ENCODE measurements around the gene MAST2. TPM values are rescaled to one million over a fixed set of nuclear protein-coding genes. Genes with fewer than 3 reads are reported as not detected.
"Not testable (repeated sequence)": the region's sequence is repeated elsewhere in the genome, so short reads cannot be mapped to it uniquely, and the experiment has no call there.

MAST2 gene
- polyA plus RNA-seq, 2 donors = 10.8 to 17.4 TPM

- 84 to 85% methylated on average over 4 of the region's 4 CpGs for WGBS, 2 donors
- H3K36me3 ChIP-seq (ENCODE audit: control insufficient read depth in 2 of 2, insufficient read depth in 2 of 2, low read length in 1 of 2) = no peaks in the 10 kb centered on the region
- no peak overlapping the region for H3K4me3 ChIP-seq (ENCODE audit: low read depth in 1 of 2, low read length in 2 of 2)
- no peak overlapping the region for H3K27ac ChIP-seq (ENCODE audit: low read depth in 2 of 2, low read length in 1 of 2)
- no peaks in the 10 kb centered on the region for H3K9me3 ChIP-seq (ENCODE audit: control insufficient read depth in 2 of 2, insufficient read depth in 1 of 2, low read depth in 1 of 2, low read length in 1 of 2)
- no peaks in the 10 kb centered on the region for H3K27me3 ChIP-seq (ENCODE audit: control insufficient read depth in 1 of 2, insufficient read depth in 2 of 2, low read length in 2 of 2)
- no peaks in the 10 kb centered on the region for H3K4me1 ChIP-seq (ENCODE audit: control insufficient read depth in 2 of 2, insufficient read depth in 2 of 2, low read length in 1 of 2)
Observed at GRCh38 chr1:45787905-45788304, 15.5 kb upstream of the MAST2 start.

DNA sequence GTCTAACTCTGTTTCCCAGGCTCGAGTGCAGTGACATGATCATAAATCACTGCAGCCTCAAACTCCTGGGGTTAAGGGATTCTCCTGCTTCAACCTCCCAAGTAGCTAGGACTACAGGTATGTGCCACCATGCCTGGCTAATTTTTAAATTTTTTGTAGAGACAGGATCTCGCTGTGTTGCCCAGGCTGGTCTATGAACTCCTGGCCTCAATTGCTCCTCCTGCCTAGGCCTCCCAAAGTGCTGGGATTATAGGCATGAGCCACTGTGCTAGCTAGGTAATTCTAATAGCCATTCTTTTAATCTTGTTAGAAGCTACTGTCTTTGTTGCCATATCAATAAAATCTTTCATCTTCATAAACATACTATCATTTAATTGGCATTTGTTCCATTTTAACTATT lies 13.8 kb upstream of the MAST2 start:
- no peaks in the 10 kb centered on the region for H3K4me1 ChIP-seq (ENCODE audit: control insufficient read depth in 2 of 2, insufficient read depth in 2 of 2, low read length in 1 of 2)
- 60 to 67% methylated on average over 2 of the region's 2 CpGs for WGBS, 2 donors
- H3K4me3 ChIP-seq (ENCODE audit: low read depth in 1 of 2, low read length in 2 of 2) = no peak overlapping the region
- H3K27ac ChIP-seq (ENCODE audit: low read depth in 2 of 2, low read length in 1 of 2) = no peak overlapping the region
- H3K9me3 ChIP-seq (ENCODE audit: control insufficient read depth in 2 of 2, insufficient read depth in 1 of 2, low read depth in 1 of 2, low read length in 1 of 2) = no peaks in the 10 kb centered on the region
- H3K27me3 ChIP-seq (ENCODE audit: control insufficient read depth in 1 of 2, insufficient read depth in 2 of 2, low read length in 2 of 2) = no peaks in the 10 kb centered on the region
- H3K36me3 ChIP-seq (ENCODE audit: control insufficient read depth in 2 of 2, insufficient read depth in 2 of 2, low read length in 1 of 2) = no peaks in the 10 kb centered on the region

GRCh38 chr1:45792744-45793143 lies 10.7 kb upstream of the MAST2 start:
- H3K9me3 ChIP-seq (ENCODE audit: control insufficient read depth in 2 of 2, insufficient read depth in 1 of 2, low read depth in 1 of 2, low read length in 1 of 2) = no peaks in the 10 kb centered on the region
- H3K27ac ChIP-seq (ENCODE audit: low read depth in 2 of 2, low read length in 1 of 2) = no peak overlapping the region
- H3K4me1 ChIP-seq (ENCODE audit: control insufficient read depth in 2 of 2, insufficient read depth in 2 of 2, low read length in 1 of 2) = no peaks in the 10 kb centered on the region
- WGBS, 2 donors = 89 to 92% methylated on average over 4 of the region's 4 CpGs
- H3K4me3 ChIP-seq (ENCODE audit: low read depth in 1 of 2, low read length in 2 of 2) = no peak overlapping the region
- H3K36me3 ChIP-seq (ENCODE audit: control insufficient read depth in 2 of 2, insufficient read depth in 2 of 2, low read length in 1 of 2) = no peaks in the 10 kb centered on the region
- H3K27me3 ChIP-seq (ENCODE audit: control insufficient read depth in 1 of 2, insufficient read depth in 2 of 2, low read length in 2 of 2) = no peaks in the 10 kb centered on the region

DNA sequence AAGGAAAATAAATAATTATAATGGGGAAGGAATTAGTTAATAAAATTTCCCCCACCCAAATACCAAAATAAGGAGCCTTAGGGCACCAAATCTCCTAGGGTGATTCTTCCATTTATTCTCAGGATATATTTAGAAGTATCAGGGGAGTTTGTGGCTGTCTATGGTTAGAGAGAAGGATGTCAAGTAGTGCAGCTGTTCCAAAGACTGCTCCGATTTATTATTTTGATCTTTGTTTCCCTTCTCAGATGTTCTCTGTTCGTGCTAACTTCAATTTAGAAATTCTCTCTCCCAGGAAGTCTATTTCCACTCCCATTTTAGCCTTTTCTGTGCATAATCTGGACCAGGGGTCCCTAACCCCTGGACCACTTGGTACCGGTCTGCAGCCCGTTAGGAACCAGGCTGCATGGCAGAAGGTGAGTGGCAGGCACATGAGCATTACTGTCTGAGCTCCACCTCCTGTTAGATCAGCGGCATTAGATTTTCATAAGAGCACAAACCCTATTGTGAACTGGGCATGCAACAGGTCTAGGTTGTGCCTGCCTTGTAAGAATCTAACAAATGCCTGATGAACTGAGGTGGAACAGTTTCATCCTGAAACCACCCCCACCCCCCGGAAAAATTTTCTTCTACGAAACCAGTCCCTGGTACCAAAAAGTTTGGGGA lies 9.3 kb upstream of the MAST2 start:
- Histone ChIP-seq H3K27me3 (ENCODE audit: control insufficient read depth in 1 of 2, insufficient read depth in 2 of 2, low read length in 2 of 2) (no peaks in the 10 kb centered on the region), H3K9me3 (ENCODE audit: control insufficient read depth in 2 of 2, insufficient read depth in 1 of 2, low read depth in 1 of 2, low read length in 1 of 2) (no peaks in the 10 kb centered on the region), H3K36me3 (ENCODE audit: control insufficient read depth in 2 of 2, insufficient read depth in 2 of 2, low read length in 1 of 2) (no peaks in the 10 kb centered on the region), H3K4me3 (ENCODE audit: low read depth in 1 of 2, low read length in 2 of 2) (no peak overlapping the region), H3K4me1 (ENCODE audit: control insufficient read depth in 2 of 2, insufficient read depth in 2 of 2, low read length in 1 of 2) (no peaks in the 10 kb centered on the region), H3K27ac (ENCODE audit: low read depth in 2 of 2, low read length in 1 of 2) (no peak overlapping the region)
- WGBS, 2 donors = 51 to 55% methylated on average over 7 of the region's 7 CpGs

DNA sequence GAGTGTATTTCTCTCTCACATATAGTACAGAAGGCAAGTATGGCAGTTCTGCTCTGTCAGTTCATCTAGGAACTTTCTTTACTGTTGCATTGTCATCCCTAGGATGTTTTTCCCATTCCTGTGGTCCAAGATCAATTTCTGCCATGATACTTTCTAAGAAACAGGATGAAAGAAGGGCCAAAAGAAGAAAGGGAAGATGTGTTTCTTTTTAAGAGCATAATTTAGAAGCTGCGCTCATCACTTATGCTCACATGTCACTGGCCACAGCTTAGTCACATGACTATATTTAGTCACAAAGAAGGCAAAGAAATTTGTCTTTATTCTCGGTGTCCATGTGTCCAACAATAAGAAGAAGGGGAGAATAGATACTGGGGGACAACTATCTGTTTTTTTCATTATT lies 7.0 kb upstream of the MAST2 start:
- no peaks in the 10 kb centered on the region for H3K36me3 ChIP-seq (ENCODE audit: control insufficient read depth in 2 of 2, insufficient read depth in 2 of 2, low read length in 1 of 2)
- 70 to 90% methylated on average over 2 of the region's 2 CpGs for WGBS, 2 donors
- H3K9me3 ChIP-seq (ENCODE audit: control insufficient read depth in 2 of 2, insufficient read depth in 1 of 2, low read depth in 1 of 2, low read length in 1 of 2) = no peaks in the 10 kb centered on the region

DNA sequence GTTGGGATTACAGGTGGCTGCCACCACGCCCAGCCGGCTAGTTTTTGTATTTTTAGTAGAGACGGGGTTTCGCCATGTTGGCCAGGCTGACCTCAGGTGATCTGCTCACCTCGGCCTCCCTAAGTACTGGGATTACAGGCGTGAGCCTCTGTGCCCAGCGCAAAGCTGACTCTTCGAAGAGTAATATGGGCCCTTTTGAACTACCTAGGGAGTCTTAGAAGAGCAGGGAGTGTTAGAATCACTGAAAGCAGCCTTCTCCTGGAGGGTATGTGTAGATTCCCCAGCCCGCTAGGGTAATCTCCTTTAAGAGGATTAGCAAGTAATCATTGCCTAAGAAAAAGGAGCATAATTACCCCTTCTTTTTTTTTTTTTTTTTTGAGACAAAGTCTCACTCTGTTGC lies 6.5 kb upstream of the MAST2 start:
- 91% methylated on average over 9 of the region's 9 CpGs for WGBS, 2 donors
- Histone ChIP-seq H3K4me1 (ENCODE audit: control insufficient read depth in 2 of 2, insufficient read depth in 2 of 2, low read length in 1 of 2) (no peaks in the 10 kb centered on the region), H3K4me3 (ENCODE audit: low read depth in 1 of 2, low read length in 2 of 2) (no peak overlapping the region), H3K27ac (ENCODE audit: low read depth in 2 of 2, low read length in 1 of 2) (no peak overlapping the region), H3K9me3 (ENCODE audit: control insufficient read depth in 2 of 2, insufficient read depth in 1 of 2, low read depth in 1 of 2, low read length in 1 of 2) (no peaks in the 10 kb centered on the region), H3K36me3 (ENCODE audit: control insufficient read depth in 2 of 2, insufficient read depth in 2 of 2, low read length in 1 of 2) (no peaks in the 10 kb centered on the region), H3K27me3 (ENCODE audit: control insufficient read depth in 1 of 2, insufficient read depth in 2 of 2, low read length in 2 of 2) (no peaks in the 10 kb centered on the region)

More for the DNA sequence above, 7.0 kb upstream of the MAST2 start:
- no peaks in the 10 kb centered on the region for H3K4me1 ChIP-seq (ENCODE audit: control insufficient read depth in 2 of 2, insufficient read depth in 2 of 2, low read length in 1 of 2)
- H3K27me3 ChIP-seq (ENCODE audit: control insufficient read depth in 1 of 2, insufficient read depth in 2 of 2, low read length in 2 of 2) = no peaks in the 10 kb centered on the region
- no peak overlapping the region for H3K27ac ChIP-seq (ENCODE audit: low read depth in 2 of 2, low read length in 1 of 2)
- H3K4me3 ChIP-seq (ENCODE audit: low read depth in 1 of 2, low read length in 2 of 2) = no peak overlapping the region

DNA sequence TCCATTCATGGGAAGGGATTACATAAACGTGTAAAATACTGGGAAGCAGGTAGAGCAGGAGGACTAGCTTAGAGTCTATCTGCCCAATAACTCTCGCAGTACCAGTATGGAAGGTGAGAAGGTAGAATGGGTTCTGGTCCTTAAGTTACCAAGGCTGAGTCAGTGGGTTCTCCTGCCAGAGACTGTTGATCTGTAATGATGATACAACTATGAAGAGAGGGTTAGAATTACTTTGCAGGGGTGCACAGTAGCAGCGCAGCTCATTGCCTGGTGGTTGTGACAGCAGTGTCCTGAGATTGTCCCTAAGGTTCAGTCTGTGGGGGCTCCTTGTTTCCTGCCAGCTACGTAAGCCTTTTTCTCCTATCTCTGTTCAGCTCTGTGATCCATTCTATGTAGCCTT lies 2.5 kb upstream of the MAST2 start:
- Histone ChIP-seq H3K36me3 (ENCODE audit: control insufficient read depth in 2 of 2, insufficient read depth in 2 of 2, low read length in 1 of 2) (no peaks in the 10 kb centered on the region), H3K27ac (ENCODE audit: low read depth in 2 of 2, low read length in 1 of 2) (no peak overlapping the region), H3K4me1 (ENCODE audit: control insufficient read depth in 2 of 2, insufficient read depth in 2 of 2, low read length in 1 of 2) (no peaks in the 10 kb centered on the region), H3K27me3 (ENCODE audit: control insufficient read depth in 1 of 2, insufficient read depth in 2 of 2, low read length in 2 of 2) (no peaks in the 10 kb centered on the region), H3K9me3 (ENCODE audit: control insufficient read depth in 2 of 2, insufficient read depth in 1 of 2, low read depth in 1 of 2, low read length in 1 of 2) (no peaks in the 10 kb centered on the region), H3K4me3 (ENCODE audit: low read depth in 1 of 2, low read length in 2 of 2) (no peak overlapping the region)
- WGBS, 2 donors = 85 to 89% methylated on average over 4 of the region's 4 CpGs

- WGBS, 2 donors = 38 to 40% methylated on average over 11 of the region's 11 CpGs
- Histone ChIP-seq H3K4me3 (ENCODE audit: low read depth in 1 of 2, low read length in 2 of 2) (peak overlapping the region; percentile 55 to 61), H3K4me1 (ENCODE audit: control insufficient read depth in 2 of 2, insufficient read depth in 2 of 2, low read length in 1 of 2) (no peaks in the 10 kb centered on the region)
Observed at GRCh38 chr1:45802343-45803298, 791 bp upstream of the MAST2 start.

GRCh38 chr1:45803781-45804668 lies 613 bp downstream of the MAST2 start:
- Histone ChIP-seq H3K27ac (ENCODE audit: low read depth in 2 of 2, low read length in 1 of 2) (peak overlapping the region; percentile 79 to 84), H3K4me3 (ENCODE audit: low read depth in 1 of 2, low read length in 2 of 2) (peak overlapping the region; percentile 61 to 64)
- WGBS, 2 donors = 2% methylated on average over 22 to 29 of the region's 60 CpGs
- H3K36me3 ChIP-seq (ENCODE audit: control insufficient read depth in 2 of 2, insufficient read depth in 2 of 2, low read length in 1 of 2); H3K9me3 ChIP-seq (ENCODE audit: control insufficient read depth in 2 of 2, insufficient read depth in 1 of 2, low read depth in 1 of 2, low read length in 1 of 2); H3K27me3 ChIP-seq (ENCODE audit: control insufficient read depth in 1 of 2, insufficient read depth in 2 of 2, low read length in 2 of 2); H3K4me1 ChIP-seq (ENCODE audit: control insufficient read depth in 2 of 2, insufficient read depth in 2 of 2, low read length in 1 of 2): not testable (repeated sequence)

More at GRCh38 chr1:45802343-45803298, 791 bp upstream of the MAST2 start:
- no peaks in the 10 kb centered on the region for H3K9me3 ChIP-seq (ENCODE audit: control insufficient read depth in 2 of 2, insufficient read depth in 1 of 2, low read depth in 1 of 2, low read length in 1 of 2)
- no peaks in the 10 kb centered on the region for H3K27me3 ChIP-seq (ENCODE audit: control insufficient read depth in 1 of 2, insufficient read depth in 2 of 2, low read length in 2 of 2)
- no peaks in the 10 kb centered on the region for H3K36me3 ChIP-seq (ENCODE audit: control insufficient read depth in 2 of 2, insufficient read depth in 2 of 2, low read length in 1 of 2)
- peak overlapping the region; percentile 79 to 84 for H3K27ac ChIP-seq (ENCODE audit: low read depth in 2 of 2, low read length in 1 of 2)
